Measurements from ENCODE around the gene RNF38. TPM values are rescaled to one million over a fixed set of nuclear protein-coding genes. Genes with fewer than 3 reads are reported as not detected.
"Not testable (repeated sequence)": the region's sequence is repeated elsewhere in the genome, so short reads cannot be mapped to it uniquely, and the experiment has no call there.

The RNF38 gene
- total and polyA plus RNA-seq, 9 of the 15 experiments (the other 6 are each of a cell fraction or from before 2014, with no cell fraction given): 1.6 to 9.8 (median 4.5) TPM

DNA sequence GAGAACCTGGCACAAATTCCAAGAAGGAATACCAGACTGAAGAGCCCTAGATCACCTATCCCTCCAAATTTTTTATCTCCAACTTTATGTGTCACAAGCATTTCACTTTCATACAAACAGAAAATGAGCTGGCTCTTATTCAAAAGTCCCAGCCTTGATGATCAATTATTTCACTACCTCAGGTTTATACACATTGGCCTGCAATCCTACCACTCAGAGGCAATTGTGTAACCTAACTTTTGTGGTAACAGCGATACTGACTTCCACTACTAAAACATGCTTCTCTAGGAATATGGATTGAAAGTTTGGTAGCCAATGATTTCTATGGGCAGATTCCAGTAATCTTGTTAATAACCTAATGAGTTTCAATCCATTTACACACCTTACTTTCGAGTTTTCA lies 10.5 kb downstream of the RNF38 start:
- no peak overlapping the region for H2AFZ ChIP-seq (ENCODE audit: low read depth, low read length)
- 67% methylated on average over 2 of the region's 2 CpGs for WGBS (ENCODE audit: insufficient coverage, low coverage, missing lambda C conversion rate)
- no peak for ATAC-seq

DNA sequence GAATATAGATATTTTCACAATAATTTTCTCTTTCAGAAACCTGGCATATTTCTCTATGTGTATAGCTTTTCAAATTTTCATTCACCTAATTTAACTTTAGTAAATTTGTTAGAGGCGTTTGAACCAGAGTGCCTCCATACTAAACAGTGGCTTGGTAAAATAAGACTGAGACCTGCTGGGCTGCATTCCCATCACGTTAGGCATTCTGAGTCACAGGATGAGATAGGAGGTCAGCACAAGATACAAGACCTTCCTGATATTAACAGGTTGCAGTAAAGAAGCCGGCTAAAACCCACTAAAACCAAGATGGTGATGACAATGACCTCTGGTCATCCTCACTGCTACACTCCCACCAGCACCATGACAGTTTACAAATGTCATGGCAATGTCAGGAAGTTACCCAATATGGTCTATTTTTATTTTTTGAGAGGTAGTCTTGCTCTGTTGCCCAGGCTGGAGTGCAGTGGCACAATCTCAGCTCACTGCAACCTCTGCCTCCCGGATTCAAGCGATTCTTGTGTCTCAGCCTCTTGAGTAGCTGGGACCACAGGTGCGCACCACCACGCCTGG lies 13.6 kb downstream of the RNF38 start:
- H3K4me1 ChIP-seq (replicated peaks in 1 of 2; ENCODE audit: control insufficient read depth in 2 of 2, insufficient read depth in 2 of 2, low read length in 2 of 2); FAIRE-seq; BruUV-seq (replicated peaks); H3K4me2 ChIP-seq (ENCODE audit: insufficient read depth, low read length); intact Hi-C loops (cut with micrococcal nuclease); H3K27ac ChIP-seq (ENCODE audit: extremely low read depth, low read depth, low read length); H4K20me1 ChIP-seq (replicated peaks; ENCODE audit: control insufficient read depth, insufficient read depth, low read length); DNase-seq (ENCODE audit: extremely low read depth in 1 of 4, low spot score in 3 of 4); H3K36me3 ChIP-seq (ENCODE audit: control insufficient read depth, insufficient read depth, low read length); H2AFZ ChIP-seq (ENCODE audit: low read depth, low read length); ATAC-seq; H3K9ac ChIP-seq (ENCODE audit: insufficient read depth in 1 of 2, low read depth in 2 of 2, low read length in 2 of 2); H3K27me3 ChIP-seq (ENCODE audit: control insufficient read depth in 2 of 2, insufficient read depth in 2 of 2, low read length in 2 of 2); H3K4me3 ChIP-seq; H3K9me1 ChIP-seq (ENCODE audit: control insufficient read depth, insufficient read depth, low read length); H3K9me3 ChIP-seq (replicated peaks; ENCODE audit: control insufficient read depth, insufficient read depth, low read depth, low read length); in situ Hi-C loops (cut with MboI); POLR2A ChIA-PET: not testable (repeated sequence)
- CTCF ChIA-PET (ENCODE audit: low intra/inter-chr PET ratio): interaction anchor here (0.6 kb wide), 1 partner anchor 194 kb away, joined by 3 read pairs; no protein-coding TSS in a partner anchor
- peaks cover 24% of the 10 kb centered on the region; the same call in 2 of the 3 replicates for H3K79me2 ChIP-seq (ENCODE audit: control insufficient read depth, insufficient read depth, low read length)
- 88% methylated on average over 4 of the region's 7 CpGs for WGBS (ENCODE audit: insufficient coverage, low coverage, missing lambda C conversion rate)

More for the DNA sequence above, 10.5 kb downstream of the RNF38 start:
- in situ Hi-C loops (cut with MboI): no loop called here
- no peak for TF ChIP-seq ZNF280B (CRISPR knock-in tag; IDR thresholded peaks at IDR 0.05)
- BruUV-seq (replicated peaks): no TSS peak
- H3K9ac ChIP-seq (ENCODE audit: insufficient read depth in 1 of 2, low read depth in 2 of 2, low read length in 2 of 2): no peak overlapping the region
- no peak overlapping the region for H3K27ac ChIP-seq (ENCODE audit: extremely low read depth, low read depth, low read length)
- POLR2A ChIA-PET: no interaction called here
- no peaks in the 10 kb centered on the region for H3K9me3 ChIP-seq (replicated peaks; ENCODE audit: control insufficient read depth, insufficient read depth, low read depth, low read length)
- no peak overlapping the region for H3K4me2 ChIP-seq (ENCODE audit: insufficient read depth, low read length)
- H4K20me1 ChIP-seq (replicated peaks; ENCODE audit: control insufficient read depth, insufficient read depth, low read length): no peaks in the 10 kb centered on the region; the same call in 1 of the 2 replicates
- DNase-seq (ENCODE audit: extremely low read depth in 1 of 4, low spot score in 3 of 4) (no peak), FAIRE-seq (no peak)
- H3K27me3 ChIP-seq (ENCODE audit: control insufficient read depth in 2 of 2, insufficient read depth in 2 of 2, low read length in 2 of 2): no peaks in the 10 kb centered on the region
- H3K79me2 ChIP-seq (ENCODE audit: control insufficient read depth, insufficient read depth, low read length): peaks cover 24% of the 10 kb centered on the region
- H3K4me3 ChIP-seq: no peak overlapping the region
- CTCF ChIA-PET (ENCODE audit: low intra/inter-chr PET ratio): no interaction called here
- intact Hi-C loops (cut with micrococcal nuclease): no loop called here
- peaks cover 11% of the 10 kb centered on the region; the same call in 2 of the 3 replicates for H3K36me3 ChIP-seq (ENCODE audit: control insufficient read depth, insufficient read depth, low read length)
- no peaks in the 10 kb centered on the region for H3K4me1 ChIP-seq (replicated peaks in 1 of 2; ENCODE audit: control insufficient read depth in 2 of 2, insufficient read depth in 2 of 2, low read length in 2 of 2)
- no peaks in the 10 kb centered on the region for H3K9me1 ChIP-seq (ENCODE audit: control insufficient read depth, insufficient read depth, low read length)

Measured in K562 (cell line).